Endothelial cell of umbilical vein (primary cell): ENCODE data around the gene TMX1. TPM values are rescaled to one million over a fixed set of nuclear protein-coding genes. Genes with fewer than 3 reads are reported as not detected.

Source experiments
- BruUV-seq: library from RNA; stranded (reverse); fragments of 400-500 nt; replicated peaks from 2 replicates; lab custom pipeline; 2021; lab: Mats Ljungman, UMichigan
- CTCF ChIA-PET: fragments of 300-600, 350-600 bp; sonication (Branson Sonifier 250); formaldehyde crosslinking; loops from one replicate; lab custom pipeline; 2021; ENCODE audit warnings: antibody characterized with exemption, inconsistent platforms; lab: Charles Lee
- POLR2A ChIA-PET: fragments of 300-600, 350-600 bp; sonication (Branson Sonifier 250); formaldehyde crosslinking; loops from one replicate; lab custom pipeline; 2021; ENCODE audit warnings: antibody characterized with exemption, inconsistent platforms; lab: Charles Lee
- DNase-seq: peaks from one replicate; pipeline ENCODE4 v3.0.0-alpha.2; 2011; ENCODE audit warnings: low read depth, low spot score
- FAIRE-seq: peaks from 2 replicates; lab custom pipeline; 2011; peaks lifted over from hg19 to GRCh38; lab: Jason Lieb, UNC
- H2AFZ ChIP-seq: 2 replicates; pipeline ENCODE4 v1.6.0; 2012; ENCODE audit warnings: low read depth, low read length, control low read depth, inconsistent platforms
- H3K27ac ChIP-seq: 2 replicates; pipeline ENCODE4 v1.5.1; 2011; ENCODE audit warnings: low read depth, mild to moderate bottlenecking, control low read depth, low read length, moderate library complexity; ENCODE audit not compliant: insufficient read depth
- H3K27me3 ChIP-seq, 2 experiments: 2 replicates each; pipeline versions ENCODE4 v1.6.0 to v1.6.1; 2011; ENCODE audit warnings: low read length in 2 of 2, mixed read lengths in 1 of 2; ENCODE audit not compliant: control insufficient read depth in 2 of 2, insufficient read depth in 2 of 2
- H3K36me3 ChIP-seq, 2 experiments: 2 replicates in 1 of 2; 3 replicates in 1 of 2; pipeline ENCODE4 v1.5.1; 2011; ENCODE audit warnings: low read length in 2 of 2, mild to moderate bottlenecking in 1 of 2, moderate library complexity in 1 of 2; ENCODE audit not compliant: control insufficient read depth in 2 of 2, insufficient read depth in 2 of 2; ENCODE audit errors: extremely low read depth in 1 of 2
- H3K4me1 ChIP-seq: 3 replicates; pipeline ENCODE4 v1.5.1; 2011; ENCODE audit warnings: mild to moderate bottlenecking, low read length; ENCODE audit not compliant: control insufficient read depth, insufficient read depth; ENCODE audit errors: extremely low read depth
- H3K4me2 ChIP-seq: 2 replicates; pipeline ENCODE4 v1.6.1; 2011; ENCODE audit warnings: low read length, control low read depth, mixed read lengths; ENCODE audit not compliant: insufficient read depth
- H3K4me3 ChIP-seq, 3 experiments: fragments of 200-600 bp in 1 of 3; sonication (generic), shearing (Covaris generic) in 1 of 3; replicated peaks in 1 of 3; 2 replicates each; pipeline ENCODE4 v1.5.1; 2011 to 2016; ENCODE audit warnings: control low read depth in 3 of 3, low read length in 3 of 3, mild to moderate bottlenecking in 2 of 3, inconsistent platforms in 1 of 3, low read depth in 1 of 3, moderate library complexity in 1 of 3; ENCODE audit not compliant: insufficient read depth in 1 of 3
- H3K79me2 ChIP-seq: 2 replicates; pipeline ENCODE4 v1.6.0; 2012; ENCODE audit warnings: low read length, inconsistent platforms; ENCODE audit not compliant: control insufficient read depth, insufficient read depth
- H3K9ac ChIP-seq: replicated peaks from 2 replicates; pipeline ENCODE3; 2011; ENCODE audit warnings: low read length, control low read depth; ENCODE audit not compliant: insufficient read depth; ENCODE audit errors: extremely low read depth
- H3K9me1 ChIP-seq: replicated peaks from 3 replicates; pipeline ENCODE4 v1.6.0; 2011; ENCODE audit warnings: mild to moderate bottlenecking, low read length; ENCODE audit not compliant: control insufficient read depth, insufficient read depth; ENCODE audit errors: extremely low read depth
- H3K9me3 ChIP-seq: replicated peaks from 2 replicates; pipeline ENCODE4 v1.5.1; 2012; ENCODE audit warnings: low read length, inconsistent platforms; ENCODE audit not compliant: control insufficient read depth, insufficient read depth
- H4K20me1 ChIP-seq: replicated peaks from 2 replicates; pipeline ENCODE3; 2011; ENCODE audit warnings: mild to moderate bottlenecking, low read length; ENCODE audit not compliant: control insufficient read depth, insufficient read depth; ENCODE audit errors: extremely low read depth
- CTCF ChIP-seq, 2 donors: IDR thresholded peaks; 1 replicate in 1 of 2; 2 replicates in 1 of 2; pipeline ENCODE4 v1.5.1; 2011; ENCODE audit warnings: low read length in 2 of 2, mild to moderate bottlenecking in 2 of 2, moderate library complexity in 2 of 2, control low read depth in 1 of 2, inconsistent platforms in 1 of 2, low read depth in 1 of 2; ENCODE audit not compliant: insufficient read depth in 1 of 2; ENCODE audit errors: extremely low read depth in 1 of 2
- FOS ChIP-seq: IDR thresholded peaks from 2 replicates; pipeline ENCODE4 v1.6.1; 2011; ENCODE audit warnings: mild to moderate bottlenecking, low read length, moderate library complexity, borderline replicate concordance; ENCODE audit not compliant: insufficient read depth
- MYC ChIP-seq: IDR thresholded peaks from one replicate; pipeline ENCODE4 v1.6.1; 2011; ENCODE audit warnings: mild to moderate bottlenecking, low read depth, low read length
- POLR2A ChIP-seq: IDR thresholded peaks from 2 replicates; pipeline ENCODE4 v1.6.1; 2012; ENCODE audit warnings: low read depth, mild to moderate bottlenecking, control low read depth, low read length
- dilution Hi-C: fragments of 300-500 bp; cut with MboI; formaldehyde crosslinking; loops from one replicate; pipeline ENCODE4 v1.15.0; 2019; ENCODE audit warnings: low sequenced_read_pairs; ENCODE audit not compliant: extremely low pct_ligation_motif_present
- intact Hi-C: fragments of 100-400 bp; cut with micrococcal nuclease; formaldehyde crosslinking; loops from one replicate; pipeline ENCODE4 v1.10.0; 2022
- polyA plus RNA-seq, 4 experiments: library from polyadenylated mRNA; depleted of rRNA in 3 of 4; stranded (reverse) in 3 of 4; unstranded in 1 of 4; fragments of >200 nt; gene quantifications; 2 replicates each; pipeline versions ENCODE4 v1.2.1 to v1.2.3, GENCODE V29; 2011 to 2012; ENCODE audit warnings: missing spikeins in 1 of 4
- total RNA-seq: library from RNA; stranded (reverse); gene quantifications from 2 replicates; pipeline ENCODE4 v1.2.3, GENCODE V29; 2021

TMX1 gene
- total and polyA plus RNA-seq, 2 donors (not counting 3 experiments of a cell fraction or from before 2014, with no cell fraction given), result 11.4 to 41.9 TPM

GRCh38 chr14:51228391-51228790 is 11.7 kb upstream of the TMX1 start:
- intact Hi-C loops, result no loop called here
- TF ChIP-seq FOS, result no peak
- no peak for TF ChIP-seq MYC
- TF ChIP-seq POLR2A, result no peak
- TF ChIP-seq CTCF (IDR thresholded peaks at IDR 0.05; ENCODE audit: extremely low read depth in 1 of 2, insufficient read depth in 1 of 2, low read depth in 1 of 2, low read length in 2 of 2), result no peak
- H3K4me1 ChIP-seq, result no peaks in the 10 kb centered on the region
- no peak overlapping the region for H3K27ac ChIP-seq
- DNase-seq, result no peak
- no peak overlapping the region for H3K4me2 ChIP-seq
- H3K9me1 ChIP-seq, result no peaks in the 10 kb centered on the region
- H3K9me3 ChIP-seq, result no peaks in the 10 kb centered on the region
- no peaks in the 10 kb centered on the region for H3K79me2 ChIP-seq
- no peak overlapping the region for H2AFZ ChIP-seq
- H3K9ac ChIP-seq, result no peak overlapping the region
- FAIRE-seq, result no peak
- dilution Hi-C loops, result no loop called here
- no TSS peak for BruUV-seq
- H3K36me3 ChIP-seq, result no peaks in the 10 kb centered on the region
- H3K4me3 ChIP-seq, result no peak overlapping the region
- ChIA-PET POLR2A (no interaction called here), CTCF (interaction anchor here (0.5 to 2.3 kb wide), 6 partner anchors 10 to 916 kb away, joined by 3 to 14 read pairs (median 3); no protein-coding TSS in a partner anchor)
- H4K20me1 ChIP-seq, result no peaks in the 10 kb centered on the region
- peaks cover 7% of the 10 kb centered on the region in 2 experiments for H3K27me3 ChIP-seq

- Histone ChIP-seq H3K27me3 (peaks cover 7 to 8% of the 10 kb centered on the region in 2 experiments), H3K9ac (no peak overlapping the region), H3K4me2 (no peak overlapping the region), H3K9me3 (no peaks in the 10 kb centered on the region), H3K79me2 (no peaks in the 10 kb centered on the region), H3K4me3 (no peak overlapping the region), H3K9me1 (no peaks in the 10 kb centered on the region), H4K20me1 (no peaks in the 10 kb centered on the region), H2AFZ (no peak overlapping the region), H3K4me1 (no peaks in the 10 kb centered on the region), H3K27ac (no peak overlapping the region), H3K36me3 (no peaks in the 10 kb centered on the region)
- CTCF ChIA-PET, result interaction anchor here (1.0 to 2.3 kb wide), 5 partner anchors 10 to 551 kb away, joined by 3 to 14 read pairs (median 3); no protein-coding TSS in a partner anchor
- FAIRE-seq (no peak), DNase-seq (no peak)
- POLR2A ChIA-PET, result no interaction called here
- intact Hi-C loops, result no loop called here
- no peak for TF ChIP-seq CTCF (IDR thresholded peaks at IDR 0.05; ENCODE audit: extremely low read depth in 1 of 2, insufficient read depth in 1 of 2, low read depth in 1 of 2, low read length in 2 of 2)
- no TSS peak for BruUV-seq
- dilution Hi-C loops, result no loop called here
These were observed 11.2 kb upstream of the TMX1 start for GRCh38 chr14:51228890-51229289.
